Measurements from ENCODE around the gene HOPX.

- TF ChIP-seq, protein P1, sequence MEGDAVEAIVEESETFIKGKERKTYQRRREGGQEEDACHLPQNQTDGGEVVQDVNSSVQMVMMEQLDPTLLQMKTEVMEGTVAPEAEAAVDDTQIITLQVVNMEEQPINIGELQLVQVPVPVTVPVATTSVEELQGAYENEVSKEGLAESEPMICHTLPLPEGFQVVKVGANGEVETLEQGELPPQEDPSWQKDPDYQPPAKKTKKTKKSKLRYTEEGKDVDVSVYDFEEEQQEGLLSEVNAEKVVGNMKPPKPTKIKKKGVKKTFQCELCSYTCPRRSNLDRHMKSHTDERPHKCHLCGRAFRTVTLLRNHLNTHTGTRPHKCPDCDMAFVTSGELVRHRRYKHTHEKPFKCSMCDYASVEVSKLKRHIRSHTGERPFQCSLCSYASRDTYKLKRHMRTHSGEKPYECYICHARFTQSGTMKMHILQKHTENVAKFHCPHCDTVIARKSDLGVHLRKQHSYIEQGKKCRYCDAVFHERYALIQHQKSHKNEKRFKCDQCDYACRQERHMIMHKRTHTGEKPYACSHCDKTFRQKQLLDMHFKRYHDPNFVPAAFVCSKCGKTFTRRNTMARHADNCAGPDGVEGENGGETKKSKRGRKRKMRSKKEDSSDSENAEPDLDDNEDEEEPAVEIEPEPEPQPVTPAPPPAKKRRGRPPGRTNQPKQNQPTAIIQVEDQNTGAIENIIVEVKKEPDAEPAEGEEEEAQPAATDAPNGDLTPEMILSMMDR (IDR thresholded peaks at IDR 0.05) = no peak
- TF ChIP-seq POLR2A (IDR thresholded peaks at IDR 0.05) = no peak
These were observed 49.0 kb upstream of the HOPX start for GRCh38 chr4:56730097-56730496.
